ENCODE data around the gene ARHGEF1.
A peak's percentile ranks its signal among the peaks of the same experiment; 100 is the strongest.

The ARHGEF1 gene

DNA sequence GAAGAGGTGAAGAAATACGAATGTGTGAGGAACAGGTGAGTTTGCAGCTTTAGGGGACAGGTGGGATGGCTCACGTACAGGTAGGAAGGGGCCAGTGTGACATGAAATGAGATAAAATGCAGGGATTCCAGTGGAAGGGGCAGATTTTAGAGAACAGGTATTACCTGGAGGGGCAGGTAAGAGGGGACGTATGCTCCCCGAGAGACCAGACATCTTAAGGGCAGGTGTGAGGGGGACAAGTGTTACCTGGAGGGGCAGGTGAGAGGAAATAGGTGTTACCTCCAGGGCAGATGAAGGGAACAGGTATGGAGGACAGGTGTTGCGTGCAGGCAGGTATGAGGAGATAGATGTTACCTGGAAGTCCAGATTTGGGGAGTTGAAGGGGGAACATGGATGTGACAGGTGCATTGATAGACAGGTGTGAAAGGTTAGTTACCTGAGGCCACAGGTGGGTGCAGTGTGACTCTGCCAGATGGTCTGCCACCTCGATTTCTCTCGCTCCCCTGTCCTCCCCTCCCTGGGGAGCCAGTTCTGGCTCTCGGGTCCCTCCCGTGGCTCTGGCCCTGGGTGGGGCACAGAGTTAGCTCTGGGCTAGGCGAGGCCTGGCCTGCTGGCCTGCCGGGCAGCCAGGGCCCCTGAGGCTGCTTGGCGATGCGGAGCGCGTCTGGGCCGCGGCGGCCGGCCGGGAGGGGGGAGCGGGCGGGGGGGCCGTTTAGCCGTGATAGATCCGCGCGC, 43.2 kb downstream of the ARHGEF1 start:
- Histone ChIP-seq H3K79me2 (ENCODE audit: insufficient read depth, low read length) (peaks cover 10% of the 10 kb centered on the region; the same call in 1 of the 2 replicates), H4K20me1 (ENCODE audit: insufficient read depth, low read length, poor library complexity, severe bottlenecking) (no peaks in the 10 kb centered on the region), H3K4me2 (ENCODE audit: low read depth, low read length, poor library complexity, severe bottlenecking) (no peak overlapping the region), H3K9me2 (replicated peaks; ENCODE audit: low read depth, low read length) (no peaks in the 10 kb centered on the region), H3K4me3 (ENCODE audit: low read length, poor library complexity, severe bottlenecking) (no peak overlapping the region), H3K27me3 (ENCODE audit: insufficient read depth, low read length, poor library complexity, severe bottlenecking) (no peaks in the 10 kb centered on the region), H3F3A (ENCODE audit: low read depth) (no peaks in the 10 kb centered on the region), H3K36me3 (ENCODE audit: insufficient read depth, low read length) (no peaks in the 10 kb centered on the region), H3K4me1 (ENCODE audit: insufficient read depth, low read length, poor library complexity, severe bottlenecking) (peaks cover 12% of the 10 kb centered on the region), H3K9ac (ENCODE audit: low read depth, low read length, poor library complexity, severe bottlenecking) (no peak overlapping the region), H3K9me3 (ENCODE audit: insufficient read depth, low read depth, low read length) (no peaks in the 10 kb centered on the region), H2AFZ (ENCODE audit: low read length) (no peak overlapping the region)
- TF ChIP-seq EZH2phosphoT487 (IDR thresholded peaks at IDR 0.05; ENCODE audit: borderline replicate concordance): no peak

DNA sequence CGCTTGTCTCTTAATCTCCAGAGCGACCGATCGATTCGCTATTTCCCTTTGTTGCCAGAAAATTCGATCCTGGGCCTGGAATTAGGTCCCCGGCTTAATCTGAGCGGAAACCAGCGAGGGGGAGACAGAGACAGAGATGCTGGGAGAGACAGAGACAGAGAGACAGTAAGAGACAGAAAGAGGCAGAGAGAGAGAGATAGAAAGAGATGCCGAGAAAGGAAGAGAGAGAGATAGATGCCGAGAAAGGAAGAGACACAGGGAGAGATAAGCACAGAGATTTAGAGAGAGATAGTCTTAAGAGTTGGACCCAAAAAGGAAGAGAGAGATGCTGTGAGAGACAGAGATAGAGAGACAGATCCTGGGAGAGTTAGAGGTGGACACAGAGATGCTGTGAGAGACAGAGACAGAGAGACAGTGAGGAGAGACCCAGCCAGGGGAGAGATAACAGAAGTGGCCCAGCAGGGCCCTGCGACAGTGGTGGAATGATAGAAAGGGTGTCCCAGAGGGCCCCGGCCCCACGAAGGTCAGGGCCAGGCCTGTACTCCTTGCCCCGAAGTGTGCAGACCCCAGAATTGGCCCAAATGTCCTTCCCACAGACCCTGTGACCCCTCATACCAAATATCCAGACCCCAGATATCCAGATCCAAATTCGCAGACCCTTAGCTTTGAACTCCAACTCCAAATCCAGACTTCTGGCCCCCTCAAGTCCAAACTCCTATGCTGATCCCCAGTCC, 43.9 kb downstream of the ARHGEF1 start:
- no peak for TF ChIP-seq EZH2phosphoT487 (IDR thresholded peaks at IDR 0.05; ENCODE audit: borderline replicate concordance)
- TF ChIP-seq, protein P1, sequence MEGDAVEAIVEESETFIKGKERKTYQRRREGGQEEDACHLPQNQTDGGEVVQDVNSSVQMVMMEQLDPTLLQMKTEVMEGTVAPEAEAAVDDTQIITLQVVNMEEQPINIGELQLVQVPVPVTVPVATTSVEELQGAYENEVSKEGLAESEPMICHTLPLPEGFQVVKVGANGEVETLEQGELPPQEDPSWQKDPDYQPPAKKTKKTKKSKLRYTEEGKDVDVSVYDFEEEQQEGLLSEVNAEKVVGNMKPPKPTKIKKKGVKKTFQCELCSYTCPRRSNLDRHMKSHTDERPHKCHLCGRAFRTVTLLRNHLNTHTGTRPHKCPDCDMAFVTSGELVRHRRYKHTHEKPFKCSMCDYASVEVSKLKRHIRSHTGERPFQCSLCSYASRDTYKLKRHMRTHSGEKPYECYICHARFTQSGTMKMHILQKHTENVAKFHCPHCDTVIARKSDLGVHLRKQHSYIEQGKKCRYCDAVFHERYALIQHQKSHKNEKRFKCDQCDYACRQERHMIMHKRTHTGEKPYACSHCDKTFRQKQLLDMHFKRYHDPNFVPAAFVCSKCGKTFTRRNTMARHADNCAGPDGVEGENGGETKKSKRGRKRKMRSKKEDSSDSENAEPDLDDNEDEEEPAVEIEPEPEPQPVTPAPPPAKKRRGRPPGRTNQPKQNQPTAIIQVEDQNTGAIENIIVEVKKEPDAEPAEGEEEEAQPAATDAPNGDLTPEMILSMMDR (conservative IDR thresholded peaks at IDR 0.05; ENCODE audit: low read length): no peak
- Histone ChIP-seq H3K9ac (ENCODE audit: low read depth, low read length, poor library complexity, severe bottlenecking) (peak overlapping the region; percentile 38), H3K9me2 (replicated peaks; ENCODE audit: low read depth, low read length) (no peaks in the 10 kb centered on the region), H3K4me1 (ENCODE audit: insufficient read depth, low read length, poor library complexity, severe bottlenecking) (peaks cover 12% of the 10 kb centered on the region), H3K36me3 (ENCODE audit: insufficient read depth, low read length) (no peaks in the 10 kb centered on the region), H4K20me1 (ENCODE audit: insufficient read depth, low read length, poor library complexity, severe bottlenecking) (no peaks in the 10 kb centered on the region), H3K4me3 (ENCODE audit: low read length, poor library complexity, severe bottlenecking) (peak overlapping the region; percentile 98), H3K9me3 (ENCODE audit: insufficient read depth, low read depth, low read length) (no peaks in the 10 kb centered on the region), H3K79me2 (ENCODE audit: insufficient read depth, low read length) (peaks cover 10% of the 10 kb centered on the region; the same call in 1 of the 2 replicates), H3K27me3 (ENCODE audit: insufficient read depth, low read length, poor library complexity, severe bottlenecking) (no peaks in the 10 kb centered on the region), H3K4me2 (ENCODE audit: low read depth, low read length, poor library complexity, severe bottlenecking) (peak overlapping the region; percentile 97), H3F3A (ENCODE audit: low read depth) (no peaks in the 10 kb centered on the region), H2AFZ (ENCODE audit: low read length) (no peak overlapping the region)

DNA sequence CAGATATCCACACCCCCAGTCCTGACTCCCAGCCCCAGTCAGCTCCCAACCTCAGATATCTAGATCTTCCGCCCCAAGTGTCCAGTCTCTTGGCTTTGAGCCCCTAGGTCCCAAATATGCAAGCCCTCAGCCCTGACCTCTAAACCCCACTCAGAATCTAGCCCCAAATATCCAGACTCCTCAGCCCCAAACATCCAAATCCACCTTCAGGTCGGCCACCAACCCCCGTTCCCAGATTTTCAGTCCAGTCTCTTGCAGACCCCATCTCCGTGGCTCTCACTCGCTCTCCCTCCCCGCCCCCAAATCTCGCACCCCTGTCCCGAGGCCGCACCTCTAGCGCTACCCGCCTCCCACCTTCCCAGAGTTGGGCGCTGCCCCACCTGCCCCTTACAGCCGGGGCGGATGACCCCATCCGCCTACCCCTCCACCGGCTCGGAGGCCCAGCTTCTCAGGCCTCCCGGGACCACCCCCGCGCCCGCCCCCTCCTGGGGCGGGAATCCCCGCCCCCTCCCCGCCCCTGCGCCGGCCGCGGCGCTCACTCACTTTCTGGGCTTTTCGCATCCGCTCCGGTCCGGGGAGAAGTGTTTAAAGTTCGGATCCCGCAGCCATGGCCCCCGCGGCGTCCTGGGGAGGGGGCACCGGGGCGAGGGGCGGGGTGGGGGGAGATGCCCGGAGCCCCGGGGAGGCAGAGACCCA, 44.7 kb downstream of the ARHGEF1 start:
- peak overlapping the region; percentile 88 for H3K9ac ChIP-seq (ENCODE audit: low read depth, low read length, poor library complexity, severe bottlenecking)
- peak overlapping the region; percentile 87 for H2AFZ ChIP-seq (ENCODE audit: low read length)
- no peaks in the 10 kb centered on the region for H3K9me3 ChIP-seq (ENCODE audit: insufficient read depth, low read depth, low read length)
- peak overlapping the region; percentile 98 for H3K4me3 ChIP-seq (ENCODE audit: low read length, poor library complexity, severe bottlenecking)
- H3K36me3 ChIP-seq (ENCODE audit: insufficient read depth, low read length): no peaks in the 10 kb centered on the region
- peak overlapping the region; percentile 97 for H3K4me2 ChIP-seq (ENCODE audit: low read depth, low read length, poor library complexity, severe bottlenecking)
- no peaks in the 10 kb centered on the region for H3K9me2 ChIP-seq (replicated peaks; ENCODE audit: low read depth, low read length)
- H3F3A ChIP-seq (ENCODE audit: low read depth): no peaks in the 10 kb centered on the region
- peaks cover 12% of the 10 kb centered on the region for H3K4me1 ChIP-seq (ENCODE audit: insufficient read depth, low read length, poor library complexity, severe bottlenecking)
- H4K20me1 ChIP-seq (ENCODE audit: insufficient read depth, low read length, poor library complexity, severe bottlenecking): no peaks in the 10 kb centered on the region
- H3K79me2 ChIP-seq (ENCODE audit: insufficient read depth, low read length): peaks cover 10% of the 10 kb centered on the region; the same call in 1 of the 2 replicates
- no peak for TF ChIP-seq EZH2phosphoT487 (IDR thresholded peaks at IDR 0.05; ENCODE audit: borderline replicate concordance)
- TF ChIP-seq, protein P1 (conservative IDR thresholded peaks at IDR 0.05; ENCODE audit: low read length): no peak
- no peaks in the 10 kb centered on the region for H3K27me3 ChIP-seq (ENCODE audit: insufficient read depth, low read length, poor library complexity, severe bottlenecking)
